HepG2 (cell line): ENCODE data around the gene LCAT. TPM values are rescaled to one million over a fixed set of nuclear protein-coding genes. Genes with fewer than 3 reads are reported as not detected.

Experiments used
- ARID2 ChIP-seq: sonication (generic); formaldehyde crosslinking; IDR thresholded peaks from 2 replicates; pipeline ENCODE4 v1.8.1; 2022; ENCODE audit warnings: mild to moderate bottlenecking, missing genetic modification reagents, borderline replicate concordance
- ARID5B ChIP-seq: IDR thresholded peaks from 2 replicates; pipeline ENCODE4 v1.4.0; 2020; ENCODE audit warnings: mild to moderate bottlenecking, missing genetic modification reagents
- HOXA7 ChIP-seq: sonication (generic); formaldehyde crosslinking; IDR thresholded peaks from 2 replicates; pipeline ENCODE4 v1.8.1; 2022; ENCODE audit warnings: mild to moderate bottlenecking, missing genetic modification reagents, moderate library complexity
- IRF2 ChIP-seq: IDR thresholded peaks from 2 replicates; pipeline ENCODE4 v1.6.1; 2018; ENCODE audit warnings: missing genetic modification reagents, missing compliant biosample characterization
- JUND ChIP-seq: sonication (generic); formaldehyde crosslinking; IDR thresholded peaks from 2 replicates; pipeline ENCODE4 v1.8.0; 2022; ENCODE audit warnings: mild to moderate bottlenecking, missing genetic modification reagents
- MEIS1 ChIP-seq: sonication (generic); formaldehyde crosslinking; IDR thresholded peaks from 2 replicates; pipeline ENCODE4 v1.9.0; 2021; ENCODE audit warnings: mild to moderate bottlenecking, missing genetic modification reagents, moderate library complexity, borderline replicate concordance
- NFE2 ChIP-seq: sonication (generic); formaldehyde crosslinking; IDR thresholded peaks from 2 replicates; pipeline ENCODE4 v1.4.0; 2020; ENCODE audit warnings: missing genetic modification reagents
- NR2F1 ChIP-seq, 2 experiments: fragments of 450-650 bp in 1 of 2; formaldehyde crosslinking in 1 of 2; IDR thresholded peaks; 2 replicates each; pipeline versions ENCODE4 v1.5.0 to v1.6.1; 2016 to 2020; ENCODE audit warnings: mild to moderate bottlenecking in 1 of 2, missing compliant biosample characterization in 1 of 2, missing genetic modification reagents in 1 of 2, moderate library complexity in 1 of 2
- SP4 ChIP-seq: sonication (generic); formaldehyde crosslinking; IDR thresholded peaks from 2 replicates; pipeline ENCODE4 v1.8.1; 2023; ENCODE audit warnings: mild to moderate bottlenecking, missing genetic modification reagents
- TCF7 ChIP-seq: sonication (generic); IDR thresholded peaks from 2 replicates; pipeline ENCODE4 v1.6.1; 2016; ENCODE audit warnings: antibody characterized with exemption, low read depth
- USF2 ChIP-seq, 2 experiments: sonication (generic) in 1 of 2; formaldehyde crosslinking in 1 of 2; IDR thresholded peaks; 2 replicates each; pipeline versions ENCODE4 v1.5.1 to v1.6.1; 2011 to 2020; ENCODE audit warnings: borderline replicate concordance in 1 of 2, low read depth in 1 of 2, low read length in 1 of 2, mild to moderate bottlenecking in 1 of 2, missing genetic modification reagents in 1 of 2, moderate library complexity in 1 of 2
- ZBTB2 ChIP-seq: sonication (generic); formaldehyde crosslinking; IDR thresholded peaks from 2 replicates; pipeline ENCODE4 v1.8.0; 2022; ENCODE audit warnings: low read depth, missing genetic modification reagents
- ZFP37 ChIP-seq: sonication (generic); formaldehyde crosslinking; IDR thresholded peaks from 2 replicates; pipeline ENCODE4 v1.4.0; 2020; ENCODE audit warnings: missing genetic modification reagents, borderline replicate concordance
- ZNF264 ChIP-seq: sonication (generic); formaldehyde crosslinking; IDR thresholded peaks from 2 replicates; pipeline ENCODE4 v1.4.0; 2020; ENCODE audit warnings: missing genetic modification reagents
- ZNF576 ChIP-seq: sonication (generic); formaldehyde crosslinking; IDR thresholded peaks from 2 replicates; pipeline ENCODE4 v1.4.0; 2020; ENCODE audit warnings: mild to moderate bottlenecking, missing genetic modification reagents
- ZNF710 ChIP-seq: sonication (generic); formaldehyde crosslinking; IDR thresholded peaks from 2 replicates; pipeline ENCODE4 v1.5.0; 2020; ENCODE audit warnings: mild to moderate bottlenecking, missing genetic modification reagents, borderline replicate concordance
- ZNF841 ChIP-seq: sonication (generic); formaldehyde crosslinking; IDR thresholded peaks from 2 replicates; pipeline ENCODE4 v1.8.1; 2023; ENCODE audit warnings: missing genetic modification reagents, borderline replicate concordance
- ZSCAN21 ChIP-seq: sonication (generic); formaldehyde crosslinking; IDR thresholded peaks from 2 replicates; pipeline ENCODE4 v1.8.0; 2022; ENCODE audit warnings: mild to moderate bottlenecking, missing genetic modification reagents, moderate library complexity, borderline replicate concordance
- ZSCAN25 ChIP-seq: sonication (generic); formaldehyde crosslinking; IDR thresholded peaks from 2 replicates; pipeline ENCODE4 v1.8.0; 2022; ENCODE audit warnings: mild to moderate bottlenecking, missing genetic modification reagents
- polyA plus RNA-seq, 8 experiments: library from polyadenylated mRNA; depleted of rRNA in 3 of 8; stranded (reverse) in 7 of 8; unstranded in 1 of 8; fragments of >200 nt; fragmentation: Illumina TruSeq in 4 of 8; extraction: Trizol in 4 of 8; gene quantifications; 2 replicates each; pipeline versions ENCODE4 v1.2.1 to v1.2.3, GENCODE V29; 2011 to 2016; ENCODE audit warnings: low read depth in 4 of 8, missing spikeins in 1 of 8, mixed read lengths in 1 of 8; ENCODE audit not compliant: insufficient read depth in 1 of 8
- total RNA-seq, 5 experiments: library from RNA; depleted of rRNA; stranded (reverse); fragments of >200 nt; fragmentation: Illumina TruSeq; extraction: Trizol; gene quantifications; 2 replicates each; pipeline ENCODE4 v1.2.3, GENCODE V29; 2016; ENCODE audit warnings: low read depth in 1 of 5

Gene LCAT
- total and polyA plus RNA-seq, 2 of the 13 experiments (the other 11 are each of a cell fraction or from before 2014, with no cell fraction given) = 36.1 to 38.9 TPM

DNA sequence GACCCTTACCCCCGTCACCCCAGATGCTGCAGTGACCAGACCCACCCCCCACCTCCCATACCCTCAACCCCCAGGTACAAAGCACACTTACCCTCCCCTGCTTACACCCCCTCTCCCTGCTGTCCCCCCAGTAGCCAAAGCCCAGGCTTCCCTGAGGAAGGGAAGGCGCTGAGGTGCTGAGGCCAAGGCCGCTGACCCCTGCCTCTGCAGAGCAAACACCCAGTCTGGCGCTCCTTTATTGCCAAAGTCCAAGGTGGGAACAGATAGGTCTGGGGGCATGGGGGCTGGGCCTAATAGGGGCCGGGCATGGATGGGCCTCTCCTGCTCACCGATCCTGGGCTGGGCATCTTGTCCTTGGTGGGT is 683 bp downstream of the LCAT start (continued):
- TF ChIP-seq ZBTB2 (CRISPR knock-in tag) (peak; percentile 15; the same call in 1 of the 2 replicates), NR2F1 (CRISPR knock-in tag; IDR thresholded peaks at IDR 0.05) (peak; percentile 98 to 99), SP4 (CRISPR knock-in tag) (peak; percentile 60), ZNF576 (CRISPR knock-in tag) (peak; percentile 82; the same call in 1 of the 2 replicates), JUND (CRISPR knock-in tag) (no peak), ZSCAN21 (CRISPR knock-in tag) (peak; percentile 51; the same call in 1 of the 2 replicates), USF2 (IDR thresholded peaks at IDR 0.05; ENCODE audit: low read depth, low read length) (no peak), USF2 (CRISPR knock-in tag; IDR thresholded peaks at IDR 0.05; ENCODE audit: borderline replicate concordance) (peak; percentile 29; the same call in 1 of the 2 replicates), ZFP37 (no peak), HOXA7 (CRISPR knock-in tag) (no peak; the same call in 1 of the 2 replicates), TCF7 (peak; percentile 58; the same call in 1 of the 2 replicates), ARID2 (CRISPR knock-in tag) (no peak), ZNF710 (CRISPR knock-in tag) (peak; percentile 12; the same call in 1 of the 2 replicates), ZNF841 (CRISPR knock-in tag) (peak; percentile 18; the same call in 1 of the 2 replicates), ZSCAN25 (CRISPR knock-in tag) (peak; percentile 98), NFE2 (CRISPR knock-in tag) (no peak), IRF2 (CRISPR knock-in tag) (peak; percentile 32; the same call in 1 of the 2 replicates), ARID5B (CRISPR knock-in tag) (peak; percentile 77), ZNF264 (CRISPR knock-in tag) (peak; percentile 12; the same call in 1 of the 2 replicates), MEIS1 (peak; percentile 72; the same call in 1 of the 2 replicates)
